Measurements from ENCODE around the gene PRG2. TPM values are rescaled to one million over a fixed set of nuclear protein-coding genes. Genes with fewer than 3 reads are reported as not detected.

Gene PRG2
- total and polyA plus RNA-seq, 9 of the 15 experiments (the other 6 are each of a cell fraction or from before 2014, with no cell fraction given), result 1.8 to 78.0 (median 26.6) TPM

DNA sequence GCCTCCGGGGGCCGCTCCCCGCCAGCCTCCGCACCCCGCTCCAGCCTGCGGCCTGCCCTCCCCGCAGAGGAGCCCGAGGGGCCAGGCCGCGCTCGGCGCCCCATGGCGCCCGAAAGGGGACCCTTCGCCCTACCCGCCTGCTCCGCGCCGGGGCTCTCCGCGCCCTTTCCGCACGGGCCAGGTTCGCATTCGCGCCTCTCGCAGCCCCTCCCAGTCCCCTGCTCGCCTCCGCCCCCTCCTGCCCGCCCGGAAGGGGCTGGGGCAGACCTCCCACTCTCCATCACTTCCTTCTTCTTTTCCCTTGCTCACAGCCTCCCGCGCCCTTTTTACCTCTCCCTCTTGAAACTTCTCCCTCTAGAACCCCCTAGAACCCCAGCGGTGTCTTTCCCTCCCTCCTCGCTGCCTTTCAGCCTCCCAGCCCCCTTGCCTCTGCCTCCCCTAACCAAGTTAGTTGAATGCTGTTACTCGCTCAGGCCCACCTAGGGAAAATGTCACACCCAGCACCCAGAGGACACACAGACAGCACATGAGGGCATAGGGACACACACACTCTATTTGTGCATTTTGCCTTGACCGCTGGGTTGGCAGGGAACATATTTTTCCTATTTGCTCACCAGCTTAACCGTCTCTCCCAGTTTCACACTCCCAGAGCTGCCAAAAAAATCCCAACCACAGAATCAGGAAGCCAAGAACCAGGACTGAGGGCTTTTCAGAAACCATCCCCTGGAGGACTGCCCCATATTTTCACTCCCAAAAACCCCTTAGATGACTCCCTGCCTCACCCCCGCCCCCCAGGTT is 36.7 kb upstream of the PRG2 start, which contains the start of gene SLC43A3 (continued):
- TF ChIP-seq ESRRB (CRISPR knock-in tag; IDR thresholded peaks at IDR 0.05; ENCODE audit: borderline replicate concordance), result no peak
- TF ChIP-seq EP300 (IDR thresholded peaks at IDR 0.05; ENCODE audit: low read length), result no peak
- TF ChIP-seq CHD4 (IDR thresholded peaks at IDR 0.05; ENCODE audit: insufficient read depth, insufficient replicate concordance, low read depth, low read length, poor library complexity, severe bottlenecking), result no peak
- TF ChIP-seq ASH1L (IDR thresholded peaks at IDR 0.05; ENCODE audit: borderline replicate concordance, low read depth, partially characterized antibody), result peak; percentile 45
- no peak for TF ChIP-seq RFX7 (CRISPR knock-in tag; IDR thresholded peaks at IDR 0.05)
- no peak for TF ChIP-seq NR2C2 (CRISPR knock-in tag; IDR thresholded peaks at IDR 0.05)
- TF ChIP-seq NR2C2 (tag; IDR thresholded peaks at IDR 0.05), result no peak
- peak; percentile 82 to 95 for TF ChIP-seq MAZ (CRISPR knock-in tag; conservative IDR thresholded peaks at IDR 0.05 in 1 of 2, IDR thresholded peaks at IDR 0.05 in 1 of 2)
- TF ChIP-seq SMARCE1 (IDR thresholded peaks at IDR 0.05), result peak; percentile 73; the same call in 1 of the 2 replicates
- TF ChIP-seq ATF2 (CRISPR knock-in tag; IDR thresholded peaks at IDR 0.05), result no peak
- TF ChIP-seq ZNF511 (CRISPR knock-in tag; IDR thresholded peaks at IDR 0.05), result no peak
- no peak for TF ChIP-seq DDX20 (tag; IDR thresholded peaks at IDR 0.05; ENCODE audit: low read depth)
- peak; percentile 60 for TF ChIP-seq TAF9B (IDR thresholded peaks at IDR 0.05; ENCODE audit: partially characterized antibody)
- TF ChIP-seq NFRKB (IDR thresholded peaks at IDR 0.05; ENCODE audit: low read depth), result peak; percentile 56
- TF ChIP-seq ZNF175 (CRISPR knock-in tag; IDR thresholded peaks at IDR 0.05; ENCODE audit: low read depth), result peak; percentile 48
- TF ChIP-seq ZBTB40 (IDR thresholded peaks at IDR 0.05), result peak; percentile 77
- TF ChIP-seq ZBTB40 (CRISPR knock-in tag; IDR thresholded peaks at IDR 0.05), result no peak

Data from K562 (cell line).